ENCODE data around the gene PER3.

- TF ChIP-seq, protein P1, sequence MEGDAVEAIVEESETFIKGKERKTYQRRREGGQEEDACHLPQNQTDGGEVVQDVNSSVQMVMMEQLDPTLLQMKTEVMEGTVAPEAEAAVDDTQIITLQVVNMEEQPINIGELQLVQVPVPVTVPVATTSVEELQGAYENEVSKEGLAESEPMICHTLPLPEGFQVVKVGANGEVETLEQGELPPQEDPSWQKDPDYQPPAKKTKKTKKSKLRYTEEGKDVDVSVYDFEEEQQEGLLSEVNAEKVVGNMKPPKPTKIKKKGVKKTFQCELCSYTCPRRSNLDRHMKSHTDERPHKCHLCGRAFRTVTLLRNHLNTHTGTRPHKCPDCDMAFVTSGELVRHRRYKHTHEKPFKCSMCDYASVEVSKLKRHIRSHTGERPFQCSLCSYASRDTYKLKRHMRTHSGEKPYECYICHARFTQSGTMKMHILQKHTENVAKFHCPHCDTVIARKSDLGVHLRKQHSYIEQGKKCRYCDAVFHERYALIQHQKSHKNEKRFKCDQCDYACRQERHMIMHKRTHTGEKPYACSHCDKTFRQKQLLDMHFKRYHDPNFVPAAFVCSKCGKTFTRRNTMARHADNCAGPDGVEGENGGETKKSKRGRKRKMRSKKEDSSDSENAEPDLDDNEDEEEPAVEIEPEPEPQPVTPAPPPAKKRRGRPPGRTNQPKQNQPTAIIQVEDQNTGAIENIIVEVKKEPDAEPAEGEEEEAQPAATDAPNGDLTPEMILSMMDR (optimal IDR thresholded peaks at IDR 0.05 in 1 of 3, IDR thresholded peaks at IDR 0.05 in 1 of 3, conservative IDR thresholded peaks at IDR 0.05 in 1 of 3; ENCODE audit: extremely low read depth in 1 of 3, insufficient read depth in 2 of 3, low read length in 3 of 3): no peak
- no peak for TF ChIP-seq EZH2 (IDR thresholded peaks at IDR 0.05; ENCODE audit: low read length)
Measured at GRCh38 chr1:7863756-7864328, 79.8 kb downstream of the PER3 start.
